ENCODE data around the gene SNRNP70.
A peak's percentile ranks its signal among the peaks of the same experiment; 100 is the strongest.

SNRNP70 gene

DNA sequence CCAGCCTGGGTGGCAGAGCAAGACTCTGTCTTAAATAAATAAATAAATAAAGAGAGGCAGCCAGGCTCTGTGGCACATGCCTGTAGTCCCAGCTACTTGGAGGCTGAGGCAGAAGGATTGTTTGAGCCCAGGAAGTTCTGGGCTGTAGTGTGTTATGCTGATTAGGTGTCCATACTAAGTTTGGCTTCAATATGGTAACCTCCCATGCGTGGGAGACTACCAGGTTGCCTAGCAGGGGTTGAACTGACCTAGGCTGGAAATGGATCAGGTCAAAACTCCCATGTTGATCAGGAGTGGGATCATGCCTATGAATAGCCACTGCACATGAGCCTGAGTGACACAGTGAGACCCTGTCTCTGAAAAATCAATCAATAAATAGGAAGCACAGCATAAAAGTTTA, 4.0 kb upstream of the SNRNP70 start:
- Histone ChIP-seq H3K4me1 (ENCODE audit: control insufficient read depth in 5 of 5, insufficient read depth in 5 of 5, low read length in 5 of 5) (peaks cover 0 to 12% (median 9%) of the 10 kb centered on the region in 5 donors), H3K27ac (ENCODE audit: low read depth, low read length) (no peak overlapping the region), H3K4me3 (ENCODE audit: low read depth in 1 of 5, low read length in 5 of 5) (no peak overlapping the region), H3K9me3 (ENCODE audit: control insufficient read depth in 5 of 5, low read length in 5 of 5) (no peaks in the 10 kb centered on the region), H3K36me3 (ENCODE audit: control insufficient read depth in 5 of 5, insufficient read depth in 5 of 5, low read length in 5 of 5) (no peaks in the 10 kb centered on the region), H3K27me3 (ENCODE audit: control insufficient read depth in 5 of 5, insufficient read depth in 4 of 5, low read length in 5 of 5) (no peaks in the 10 kb centered on the region), H3K9ac (ENCODE audit: low read length in 5 of 5) (no peak overlapping the region)

DNA sequence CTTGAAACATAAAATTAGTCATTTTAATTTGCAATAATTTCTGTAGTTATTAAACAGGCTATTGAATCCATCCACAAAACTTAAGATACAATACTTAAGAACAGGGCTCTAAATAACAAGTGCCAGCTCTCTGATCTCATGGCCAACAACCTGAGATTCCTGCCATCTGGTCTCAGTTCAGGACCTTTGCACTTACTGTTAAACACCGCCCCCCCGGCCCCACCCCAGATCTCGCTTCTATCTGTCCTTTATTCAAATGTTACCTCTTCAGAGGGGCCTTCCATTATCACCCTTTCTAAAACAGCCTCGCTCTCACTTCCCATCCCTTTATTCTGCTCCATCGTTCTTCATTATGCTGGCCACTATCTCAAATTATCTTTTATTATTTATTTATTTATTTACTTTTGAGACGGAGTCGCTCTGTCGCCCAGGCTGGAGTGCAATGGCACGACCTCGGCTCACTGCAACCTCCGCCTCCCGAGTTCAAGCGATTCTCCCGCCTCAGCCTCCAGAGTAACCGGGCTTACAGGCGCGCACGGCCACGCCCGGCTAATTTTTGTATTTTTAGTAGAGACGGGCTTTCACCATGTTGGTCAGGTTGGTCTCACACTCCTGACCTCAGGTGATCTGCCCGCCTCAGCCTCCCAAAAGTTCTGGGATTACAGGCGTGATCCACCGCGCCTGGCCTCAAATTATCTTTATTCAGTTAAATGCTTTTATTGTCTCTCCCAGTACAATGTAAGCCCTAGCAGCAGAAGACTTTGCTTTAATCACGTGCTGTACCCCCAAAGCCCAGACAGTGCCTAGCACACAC, 838 bp upstream of the SNRNP70 start:
- Histone ChIP-seq H3K27me3 (ENCODE audit: control insufficient read depth in 5 of 5, insufficient read depth in 4 of 5, low read length in 5 of 5) (no peaks in the 10 kb centered on the region), H3K9ac (ENCODE audit: low read length in 5 of 5) (peak overlapping the region in 4 of 5 donors; percentile 64 to 99 (median 97)), H3K4me3 (ENCODE audit: low read depth in 1 of 5, low read length in 5 of 5) (peak overlapping the region; percentile 54 to 94 (median 92)), H3K36me3 (ENCODE audit: control insufficient read depth in 5 of 5, insufficient read depth in 5 of 5, low read length in 5 of 5) (peaks cover 0 to 19% (median 13%) of the 10 kb centered on the region in 5 donors), H3K27ac (ENCODE audit: low read depth, low read length) (peak overlapping the region; percentile 88), H3K9me3 (ENCODE audit: control insufficient read depth in 5 of 5, low read length in 5 of 5) (no peaks in the 10 kb centered on the region), H3K4me1 (ENCODE audit: control insufficient read depth in 5 of 5, insufficient read depth in 5 of 5, low read length in 5 of 5) (peaks cover 0 to 33% (median 24%) of the 10 kb centered on the region in 5 donors)

DNA sequence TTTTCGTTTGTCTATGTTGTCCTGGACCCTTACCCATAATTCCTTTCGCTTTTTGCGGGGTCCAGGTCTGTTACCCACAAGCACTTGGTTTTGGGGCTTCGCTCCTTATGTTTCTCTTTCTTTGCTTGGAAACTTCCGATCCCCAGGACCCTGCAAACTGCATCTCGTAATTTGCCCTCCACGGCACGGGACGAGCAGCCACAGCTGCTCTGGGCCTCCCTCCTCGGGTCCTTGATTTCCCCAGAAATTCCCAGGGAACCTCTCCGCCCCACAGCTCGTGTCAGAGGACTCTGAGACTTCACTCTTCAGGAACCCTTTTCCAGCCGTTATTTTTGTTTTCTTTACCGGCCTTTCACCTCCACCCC, 599 bp downstream of the SNRNP70 start:
- no peaks in the 10 kb centered on the region for H3K9me3 ChIP-seq (ENCODE audit: control insufficient read depth in 5 of 5, low read length in 5 of 5)
- no peaks in the 10 kb centered on the region for H3K27me3 ChIP-seq (ENCODE audit: control insufficient read depth in 5 of 5, insufficient read depth in 4 of 5, low read length in 5 of 5)
- peak overlapping the region; percentile 94 to 99 (median 98) for H3K9ac ChIP-seq (ENCODE audit: low read length in 5 of 5)
- peaks cover 0 to 32% (median 24%) of the 10 kb centered on the region in 5 donors for H3K36me3 ChIP-seq (ENCODE audit: control insufficient read depth in 5 of 5, insufficient read depth in 5 of 5, low read length in 5 of 5)
- peak overlapping the region; percentile 91 to 94 (median 93) for H3K4me3 ChIP-seq (ENCODE audit: low read depth in 1 of 5, low read length in 5 of 5)
- peak overlapping the region; percentile 88 for H3K27ac ChIP-seq (ENCODE audit: low read depth, low read length)
- H3K4me1 ChIP-seq (ENCODE audit: control insufficient read depth in 5 of 5, insufficient read depth in 5 of 5, low read length in 5 of 5) = peaks cover 0 to 33% (median 24%) of the 10 kb centered on the region in 5 donors

DNA sequence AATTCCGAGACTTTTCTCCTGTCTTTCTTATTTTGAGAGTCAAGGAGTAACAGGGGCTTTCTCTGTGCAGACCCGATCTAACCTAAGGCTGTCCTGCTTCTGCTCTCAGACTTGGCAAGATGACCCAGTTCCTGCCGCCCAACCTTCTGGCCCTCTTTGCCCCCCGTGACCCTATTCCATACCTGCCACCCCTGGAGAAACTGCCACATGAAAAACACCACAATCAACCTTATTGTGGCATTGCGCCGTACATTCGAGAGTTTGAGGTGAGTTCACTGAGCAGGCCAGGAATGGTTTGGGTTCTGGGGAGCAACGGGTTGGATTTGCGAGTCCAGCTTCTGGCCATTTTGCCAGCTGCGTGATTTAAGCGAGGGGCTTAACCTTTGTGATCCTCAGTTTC, 1.0 kb downstream of the SNRNP70 start:
- H3K4me1 ChIP-seq (ENCODE audit: control insufficient read depth in 5 of 5, insufficient read depth in 5 of 5, low read length in 5 of 5) = peaks cover 0 to 33% (median 24%) of the 10 kb centered on the region in 5 donors
- peak overlapping the region; percentile 91 to 94 (median 93) for H3K4me3 ChIP-seq (ENCODE audit: low read depth in 1 of 5, low read length in 5 of 5)
- no peaks in the 10 kb centered on the region for H3K27me3 ChIP-seq (ENCODE audit: control insufficient read depth in 5 of 5, insufficient read depth in 4 of 5, low read length in 5 of 5)
- H3K9ac ChIP-seq (ENCODE audit: low read length in 5 of 5) = peak overlapping the region; percentile 94 to 99 (median 98)
- no peaks in the 10 kb centered on the region for H3K9me3 ChIP-seq (ENCODE audit: control insufficient read depth in 5 of 5, low read length in 5 of 5)
- peak overlapping the region; percentile 1 for H3K27ac ChIP-seq (ENCODE audit: low read depth, low read length)
- peaks cover 0 to 36% (median 26%) of the 10 kb centered on the region in 5 donors for H3K36me3 ChIP-seq (ENCODE audit: control insufficient read depth in 5 of 5, insufficient read depth in 5 of 5, low read length in 5 of 5)

DNA sequence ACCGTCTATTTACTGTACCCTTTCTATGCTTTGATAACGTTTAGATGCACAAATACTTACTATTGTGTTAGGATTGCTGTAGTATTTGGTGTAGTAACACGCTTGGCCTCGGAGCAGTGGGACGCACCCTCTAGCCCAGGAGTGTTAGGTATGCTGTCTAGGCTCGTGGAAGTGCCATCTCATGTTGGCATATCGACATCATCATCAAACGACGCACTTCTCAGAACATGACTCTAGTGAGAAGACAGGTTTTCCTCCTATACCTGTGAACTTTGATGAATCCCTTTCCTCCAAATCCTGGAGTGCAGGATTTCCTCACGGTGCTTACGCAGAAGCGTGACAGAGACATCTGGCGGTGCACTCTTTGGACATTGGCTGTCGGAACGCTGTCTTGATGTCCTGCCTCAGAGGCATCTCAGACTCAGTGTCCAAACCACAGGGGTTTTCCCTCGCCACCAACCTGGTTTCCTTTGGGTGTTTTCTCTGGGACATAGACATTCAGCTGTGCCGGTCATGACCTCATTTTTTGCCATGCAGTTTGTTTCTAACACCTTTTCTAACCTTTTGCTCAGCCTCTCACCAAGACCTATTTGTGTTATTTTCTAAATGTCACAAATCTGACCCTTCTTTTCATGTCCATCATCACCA, 6.3 kb downstream of the SNRNP70 start:
- H3K36me3 ChIP-seq (ENCODE audit: control insufficient read depth in 5 of 5, insufficient read depth in 5 of 5, low read length in 5 of 5) = peaks cover 2 to 87% (median 66%) of the 10 kb centered on the region in 5 donors

DNA sequence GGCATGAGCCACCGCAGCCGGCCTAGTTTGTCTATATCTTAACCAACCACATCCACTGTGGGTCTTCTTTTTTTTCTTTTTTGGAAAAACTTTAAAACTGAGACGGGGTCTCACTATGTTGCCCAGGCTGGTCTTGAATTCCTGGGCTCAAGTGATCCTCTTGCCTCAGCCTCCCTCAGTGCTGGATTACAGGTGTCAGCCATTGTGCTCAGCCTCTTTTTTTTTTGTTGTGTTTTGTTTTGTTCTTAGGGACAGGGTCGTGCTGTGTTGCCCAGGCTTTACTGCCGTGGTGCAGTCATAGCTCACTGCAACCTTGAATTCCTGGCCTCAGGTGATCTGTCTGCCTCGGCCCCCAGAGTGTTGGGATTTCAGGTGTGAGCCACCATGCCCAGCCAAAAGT, 7.4 kb downstream of the SNRNP70 start:
- no peaks in the 10 kb centered on the region for H3K9me3 ChIP-seq (ENCODE audit: control insufficient read depth in 5 of 5, low read length in 5 of 5)
- H3K4me3 ChIP-seq (ENCODE audit: low read depth in 1 of 5, low read length in 5 of 5) = no peak overlapping the region
- H3K27me3 ChIP-seq (ENCODE audit: control insufficient read depth in 5 of 5, insufficient read depth in 4 of 5, low read length in 5 of 5) = no peaks in the 10 kb centered on the region
- H3K9ac ChIP-seq (ENCODE audit: low read length in 5 of 5) = no peak overlapping the region
- no peak overlapping the region for H3K27ac ChIP-seq (ENCODE audit: low read depth, low read length)
- peaks cover 2 to 91% (median 67%) of the 10 kb centered on the region in 5 donors for H3K36me3 ChIP-seq (ENCODE audit: control insufficient read depth in 5 of 5, insufficient read depth in 5 of 5, low read length in 5 of 5)
- peaks cover 0 to 8% (median under 1%) of the 10 kb centered on the region in 5 donors for H3K4me1 ChIP-seq (ENCODE audit: control insufficient read depth in 5 of 5, insufficient read depth in 5 of 5, low read length in 5 of 5)

More for the DNA sequence above, 6.3 kb downstream of the SNRNP70 start:
- Histone ChIP-seq H3K27me3 (ENCODE audit: control insufficient read depth in 5 of 5, insufficient read depth in 4 of 5, low read length in 5 of 5) (no peaks in the 10 kb centered on the region), H3K4me1 (ENCODE audit: control insufficient read depth in 5 of 5, insufficient read depth in 5 of 5, low read length in 5 of 5) (peaks cover 0 to 18% (median 13%) of the 10 kb centered on the region in 5 donors), H3K9me3 (ENCODE audit: control insufficient read depth in 5 of 5, low read length in 5 of 5) (no peaks in the 10 kb centered on the region), H3K4me3 (ENCODE audit: low read depth in 1 of 5, low read length in 5 of 5) (no peak overlapping the region), H3K27ac (ENCODE audit: low read depth, low read length) (no peak overlapping the region), H3K9ac (ENCODE audit: low read length in 5 of 5) (no peak overlapping the region)

DNA sequence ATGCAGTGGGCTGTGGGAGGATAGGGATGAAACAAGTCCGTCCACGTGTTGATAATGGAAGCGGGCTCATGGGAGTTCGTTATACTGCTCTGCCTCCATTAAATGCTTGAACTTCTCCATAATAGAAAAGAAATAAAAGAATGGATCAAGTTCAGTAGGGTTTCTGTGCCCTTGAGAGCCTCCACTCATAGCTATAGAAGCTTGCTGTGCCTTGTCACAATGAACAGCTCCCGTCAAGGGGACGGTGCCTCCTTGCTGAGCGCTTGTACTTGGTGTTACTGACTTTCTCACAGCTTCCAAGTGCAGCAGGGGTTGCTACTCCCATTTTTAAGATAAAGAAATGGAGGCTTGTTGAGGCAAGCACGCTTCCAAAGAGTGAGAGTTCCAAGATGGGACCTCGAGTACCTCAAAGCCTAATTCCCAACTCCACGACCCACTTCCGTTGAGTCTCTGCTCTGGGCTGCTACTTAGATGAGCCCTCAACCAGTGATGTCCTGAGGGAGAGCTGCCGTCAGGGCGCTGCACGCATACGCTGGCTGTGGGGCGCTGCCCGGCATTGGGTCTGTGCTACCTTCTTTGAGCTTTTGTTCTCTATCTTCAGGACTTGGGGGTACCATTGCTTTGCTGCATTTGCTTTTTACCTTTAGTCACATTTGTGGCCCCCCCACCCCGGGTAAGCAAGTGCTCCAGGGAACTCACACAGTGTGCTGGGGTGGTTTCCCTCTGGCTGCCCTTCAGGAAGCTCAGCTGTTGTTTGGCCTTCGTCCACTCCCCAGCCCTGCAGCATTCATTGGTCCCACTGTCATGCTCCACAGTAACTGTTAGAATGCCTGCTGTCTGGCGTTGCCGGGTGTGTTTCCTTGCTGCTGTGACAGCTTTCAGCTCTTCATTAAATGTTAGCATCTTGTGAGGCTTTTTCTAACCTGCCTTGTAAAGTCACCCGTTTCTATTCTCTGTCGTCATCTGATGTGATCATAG, 9.5 kb downstream of the SNRNP70 start:
- Histone ChIP-seq H3K9me3 (ENCODE audit: control insufficient read depth in 5 of 5, low read length in 5 of 5) (no peaks in the 10 kb centered on the region), H3K4me1 (ENCODE audit: control insufficient read depth in 5 of 5, insufficient read depth in 5 of 5, low read length in 5 of 5) (peaks cover 0 to 3% (median 0%) of the 10 kb centered on the region in 5 donors), H3K4me3 (ENCODE audit: low read depth in 1 of 5, low read length in 5 of 5) (no peak overlapping the region), H3K27me3 (ENCODE audit: control insufficient read depth in 5 of 5, insufficient read depth in 4 of 5, low read length in 5 of 5) (no peaks in the 10 kb centered on the region), H3K36me3 (ENCODE audit: control insufficient read depth in 5 of 5, insufficient read depth in 5 of 5, low read length in 5 of 5) (peaks cover 5 to 96% (median 78%) of the 10 kb centered on the region in 5 donors), H3K27ac (ENCODE audit: low read depth, low read length) (no peak overlapping the region), H3K9ac (ENCODE audit: low read length in 5 of 5) (no peak overlapping the region)

DNA sequence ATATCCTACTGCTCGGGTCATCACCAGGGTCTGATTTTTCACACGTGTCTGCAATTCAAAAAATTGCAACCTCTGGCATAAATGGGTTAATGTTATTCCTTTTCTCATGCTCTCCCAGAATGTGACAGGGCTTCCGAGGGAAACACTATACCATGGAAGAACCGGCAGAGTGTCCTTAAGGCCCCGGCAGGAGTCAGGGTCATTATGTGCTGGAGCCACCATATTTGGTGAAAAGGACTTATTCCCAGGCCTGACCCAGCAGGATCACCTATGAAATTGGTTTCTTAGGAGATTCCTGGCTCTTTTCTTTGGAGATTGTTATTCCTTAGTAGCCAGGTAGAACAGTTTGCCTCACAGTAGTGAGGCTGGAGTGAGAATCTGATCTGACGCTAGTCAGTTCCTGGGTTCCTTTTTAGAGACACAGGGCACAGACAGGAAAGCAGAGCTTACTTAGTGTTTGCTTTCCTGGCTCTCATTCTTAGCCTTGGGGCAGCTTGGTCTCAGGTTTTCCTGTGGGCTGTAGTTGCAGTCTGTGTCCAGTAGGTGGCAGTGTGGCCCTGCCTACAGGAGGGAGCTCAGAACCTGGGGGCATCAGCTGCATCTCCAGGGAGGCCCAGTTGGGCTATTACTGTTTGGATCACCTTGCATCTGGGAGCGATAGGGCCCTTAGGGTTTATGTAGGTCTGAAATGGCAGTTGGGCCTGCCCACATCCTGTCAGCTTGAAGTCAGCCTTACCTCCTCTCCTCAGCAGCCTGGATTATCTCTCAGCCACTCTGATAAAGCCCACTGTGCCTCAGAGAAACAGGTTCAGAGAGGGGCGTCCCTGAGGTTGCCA, 12.4 kb downstream of the SNRNP70 start:
- Histone ChIP-seq H3K36me3 (ENCODE audit: control insufficient read depth in 5 of 5, insufficient read depth in 5 of 5, low read length in 5 of 5) (peaks cover 3 to 91% (median 78%) of the 10 kb centered on the region in 5 donors), H3K4me1 (ENCODE audit: control insufficient read depth in 5 of 5, insufficient read depth in 5 of 5, low read length in 5 of 5) (peaks cover 0 to 3% (median 0%) of the 10 kb centered on the region in 5 donors), H3K9ac (ENCODE audit: low read length in 5 of 5) (no peak overlapping the region), H3K4me3 (ENCODE audit: low read depth in 1 of 5, low read length in 5 of 5) (no peak overlapping the region), H3K27me3 (ENCODE audit: control insufficient read depth in 5 of 5, insufficient read depth in 4 of 5, low read length in 5 of 5) (no peaks in the 10 kb centered on the region), H3K27ac (ENCODE audit: low read depth, low read length) (no peak overlapping the region), H3K9me3 (ENCODE audit: control insufficient read depth in 5 of 5, low read length in 5 of 5) (no peaks in the 10 kb centered on the region)

DNA sequence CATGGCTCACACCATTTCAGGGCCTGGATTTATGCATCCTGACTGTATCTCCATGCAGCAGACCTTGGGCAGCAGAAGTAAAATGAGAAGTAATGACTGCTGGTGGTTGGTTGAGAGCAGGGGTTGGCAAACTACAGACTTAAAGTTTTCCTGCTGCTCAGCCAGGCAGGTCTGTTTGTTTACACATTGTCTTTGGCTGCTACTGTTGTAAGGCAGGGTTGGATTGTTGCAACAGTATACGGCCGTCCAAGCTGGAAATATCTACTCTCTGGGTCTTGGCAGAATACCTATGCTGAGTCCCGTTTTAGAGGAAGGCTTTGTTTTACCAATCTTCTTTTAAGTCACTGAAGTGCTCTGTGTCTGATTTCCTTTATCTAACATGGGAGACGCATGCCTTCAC, 13.5 kb downstream of the SNRNP70 start:
- H3K9me3 ChIP-seq (ENCODE audit: control insufficient read depth in 5 of 5, low read length in 5 of 5) = no peaks in the 10 kb centered on the region
- peaks cover 3 to 91% (median 80%) of the 10 kb centered on the region in 5 donors for H3K36me3 ChIP-seq (ENCODE audit: control insufficient read depth in 5 of 5, insufficient read depth in 5 of 5, low read length in 5 of 5)
- H3K9ac ChIP-seq (ENCODE audit: low read length in 5 of 5) = no peak overlapping the region

More for the DNA sequence above, 13.5 kb downstream of the SNRNP70 start:
- Histone ChIP-seq H3K27ac (ENCODE audit: low read depth, low read length) (no peak overlapping the region), H3K4me3 (ENCODE audit: low read depth in 1 of 5, low read length in 5 of 5) (no peak overlapping the region), H3K4me1 (ENCODE audit: control insufficient read depth in 5 of 5, insufficient read depth in 5 of 5, low read length in 5 of 5) (peaks cover 0 to 3% (median 0%) of the 10 kb centered on the region in 5 donors), H3K27me3 (ENCODE audit: control insufficient read depth in 5 of 5, insufficient read depth in 4 of 5, low read length in 5 of 5) (no peaks in the 10 kb centered on the region)
